HG02759 (cell line): ENCODE measurements around the gene SRGAP2B.
A peak's percentile ranks its signal among the peaks of the same experiment; 100 is the strongest.
"Not testable (repeated sequence)": the region's sequence is repeated elsewhere in the genome, so short reads cannot be mapped to it uniquely, and the experiment has no call there.

Experiments used
- ATAC-seq: cut with Tn5 transposase; IDR thresholded peaks from one replicate; pipeline ENCODE4 v1.9.1; 2021; ENCODE audit warnings: mild to moderate bottlenecking, moderate library complexity; ENCODE audit not compliant: unreplicated experiment

SRGAP2B gene

DNA sequence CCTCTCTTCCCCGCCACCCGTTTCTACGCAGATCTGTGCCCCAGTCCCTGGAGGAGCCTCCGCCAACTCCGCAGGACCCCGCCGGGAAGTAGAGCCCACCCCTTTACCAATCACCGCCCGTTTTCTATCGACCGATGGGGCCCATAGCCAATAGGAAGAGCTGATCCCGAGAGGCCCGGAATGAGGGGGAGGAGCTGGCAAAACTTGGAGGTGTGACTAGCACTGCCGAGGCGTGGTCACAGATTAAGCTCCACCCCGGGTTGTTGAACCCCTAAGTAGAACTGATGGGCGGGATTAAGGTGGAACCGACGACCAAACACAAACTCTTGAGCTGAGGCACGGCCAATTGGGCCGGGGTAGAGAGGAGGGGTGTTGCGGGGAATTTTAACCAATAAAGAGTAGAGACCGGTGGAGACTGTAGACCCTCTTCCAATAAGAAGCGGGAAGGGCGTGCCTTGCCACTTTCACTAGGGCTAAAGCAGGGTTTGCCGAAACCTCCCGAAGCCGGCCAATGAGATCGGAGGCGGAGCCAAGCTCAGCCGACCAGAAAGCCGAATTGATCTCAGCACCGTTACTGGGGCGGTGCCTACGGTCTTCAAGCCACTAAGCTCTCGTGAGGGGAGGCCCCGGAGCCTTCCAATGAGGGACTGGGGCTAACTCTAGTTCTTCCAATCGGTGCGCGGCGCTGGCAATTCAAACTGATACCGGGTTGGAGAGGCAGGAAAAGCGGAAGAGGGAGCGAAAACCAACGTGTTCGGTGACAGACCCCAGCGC is at the start of gene SRGAP2B, which contains the start of gene FAM72D:
SRGAP2B (minus strand) TSS at position 45 of the 774 bp plus-strand sequence. CDS start 2,427 bp downstream, outside the sequence.
FAM72D (plus strand) TSS at position 691 of the 774 bp plus-strand sequence. CDS start 874 bp downstream, outside the sequence.
- ATAC-seq: peak; percentile 82

DNA sequence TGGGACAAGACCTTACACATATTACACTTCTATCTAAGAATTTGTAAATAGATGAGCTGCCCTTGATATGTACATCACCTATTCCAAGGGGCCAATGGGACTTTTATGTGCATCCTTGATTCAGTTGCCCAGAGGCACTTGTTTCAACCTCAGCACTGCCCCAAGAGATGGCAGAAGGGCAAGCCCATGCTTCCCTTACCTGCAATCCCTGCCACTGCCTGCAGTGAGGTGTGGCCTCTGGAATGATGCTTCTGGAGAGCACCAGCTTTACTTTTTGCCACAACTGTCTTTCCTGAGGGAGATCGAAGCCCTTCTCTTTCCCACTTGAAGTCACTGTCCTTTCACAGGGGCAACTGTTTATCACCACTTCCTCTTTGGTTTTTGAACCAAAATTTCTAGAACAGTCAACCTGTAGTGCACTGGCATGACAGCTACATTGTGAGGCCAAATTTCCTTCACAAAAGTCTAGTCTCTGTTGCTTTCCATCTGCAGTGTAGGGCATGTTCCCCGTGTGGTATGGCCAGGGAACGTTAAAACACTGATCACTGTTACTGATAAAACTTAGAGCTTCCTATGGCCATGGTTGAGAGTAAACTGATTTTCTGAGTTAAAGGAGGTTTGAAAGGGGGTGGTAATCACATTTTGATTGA is 49.3 kb upstream of the SRGAP2B start:
- ATAC-seq: not testable (repeated sequence)

GRCh38 chr1:145140549-145140948 is 45.4 kb upstream of the SRGAP2B start:
- not testable (repeated sequence) for ATAC-seq

- ATAC-seq: not testable (repeated sequence)
These were observed 39.3 kb upstream of the SRGAP2B start for GRCh38 chr1:145134476-145134875.

- not testable (repeated sequence) for ATAC-seq
These were observed 33.8 kb upstream of the SRGAP2B start for GRCh38 chr1:145128697-145129469.

DNA sequence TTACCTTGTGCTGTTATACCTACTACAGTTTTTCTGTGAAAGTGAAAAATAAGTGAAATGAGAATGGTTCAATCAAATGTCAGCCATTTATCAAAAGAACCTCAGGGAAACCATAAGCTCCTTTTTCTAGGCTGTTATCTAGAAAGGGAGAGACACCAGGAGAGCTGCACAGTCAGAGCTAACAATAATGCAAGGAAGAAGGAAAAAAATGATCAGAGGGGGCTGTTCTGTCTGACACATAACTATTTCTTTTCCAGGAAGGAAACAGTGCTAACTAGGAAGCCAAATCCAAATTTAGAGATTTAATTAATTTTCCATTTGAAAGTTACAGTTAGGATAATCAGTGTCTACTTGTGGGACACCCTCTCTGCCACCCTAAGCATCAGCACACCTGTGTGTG is 32.0 kb upstream of the SRGAP2B start:
- ATAC-seq: not testable (repeated sequence)

GRCh38 chr1:145125112-145125511 is 30.0 kb upstream of the SRGAP2B start:
- ATAC-seq: not testable (repeated sequence)

GRCh38 chr1:145123992-145124641 is 29.0 kb upstream of the SRGAP2B start:
- ATAC-seq: not testable (repeated sequence)

- ATAC-seq: not testable (repeated sequence)
These were observed 27.9 kb upstream of the SRGAP2B start for GRCh38 chr1:145123062-145123395.

GRCh38 chr1:145122344-145123061 is 27.4 kb upstream of the SRGAP2B start:
- ATAC-seq: not testable (repeated sequence)

GRCh38 chr1:145119842-145120241 is 24.7 kb upstream of the SRGAP2B start:
- ATAC-seq: not testable (repeated sequence)

GRCh38 chr1:145115587-145116493 is 20.7 kb upstream of the SRGAP2B start:
- not testable (repeated sequence) for ATAC-seq

DNA sequence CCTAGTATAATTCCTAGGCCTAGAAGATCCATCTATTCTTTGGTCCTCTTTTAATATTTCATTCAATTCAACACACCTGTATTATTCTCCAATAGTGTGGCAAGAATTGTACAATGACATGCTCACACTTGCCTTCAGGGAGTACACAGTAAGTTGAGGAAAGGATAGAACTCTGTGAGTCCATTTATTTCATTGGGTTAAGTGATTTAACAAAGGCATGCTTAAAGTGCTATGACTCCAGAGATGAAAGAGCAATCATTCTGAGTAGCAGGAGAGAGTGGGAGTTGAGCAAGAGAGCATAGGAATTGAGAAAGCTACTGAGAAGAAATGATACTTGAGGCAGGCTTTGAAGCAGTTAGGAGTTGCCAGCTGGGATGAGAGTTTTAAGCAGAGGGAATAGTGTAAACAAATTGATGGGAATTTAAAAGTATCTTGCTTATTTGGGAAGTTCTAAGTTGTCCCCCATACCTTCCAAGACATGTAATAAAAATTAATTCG is 19.5 kb upstream of the SRGAP2B start:
- ATAC-seq: not testable (repeated sequence)

DNA sequence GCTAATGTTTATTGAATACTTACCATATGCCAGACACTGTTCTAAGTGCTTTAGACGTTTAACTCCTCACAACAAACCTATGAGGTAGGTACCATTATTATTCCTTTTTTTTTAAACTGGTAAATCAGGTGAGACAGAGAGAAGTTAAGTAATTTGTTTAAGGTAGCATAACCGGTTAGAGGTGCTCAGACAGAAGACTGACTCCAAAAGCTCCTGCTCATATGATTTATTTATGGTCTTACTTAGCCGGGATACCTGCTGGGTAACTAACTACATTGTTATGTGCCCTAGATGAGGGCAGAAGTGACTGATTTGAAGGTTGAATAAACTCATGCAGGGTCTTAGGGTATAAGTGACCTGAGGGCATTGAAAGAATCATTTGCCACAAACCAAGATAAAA is 17.6 kb upstream of the SRGAP2B start:
- ATAC-seq: not testable (repeated sequence)

DNA sequence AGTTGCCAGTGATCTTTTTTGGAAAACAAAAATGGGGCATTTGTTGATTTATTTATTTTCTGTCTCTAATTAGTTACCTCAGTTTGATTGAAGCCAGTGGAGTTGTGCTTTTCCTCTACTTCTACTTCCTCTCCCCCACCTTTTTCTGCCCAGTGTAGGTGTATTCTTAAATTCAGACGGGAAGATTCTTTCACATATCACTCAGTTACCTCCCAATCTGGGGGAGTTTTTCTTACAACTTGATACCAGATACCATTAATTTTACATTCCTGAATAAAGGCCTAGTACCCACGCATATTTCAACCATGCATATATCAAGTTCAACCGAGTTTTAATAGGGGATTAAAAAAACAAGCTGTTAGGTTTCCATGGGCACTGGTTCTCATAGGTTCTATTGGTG is 16.5 kb upstream of the SRGAP2B start:
- ATAC-seq: not testable (repeated sequence)

- ATAC-seq: not testable (repeated sequence)
These were observed 8.2 kb upstream of the SRGAP2B start for GRCh38 chr1:145103294-145103693.

DNA sequence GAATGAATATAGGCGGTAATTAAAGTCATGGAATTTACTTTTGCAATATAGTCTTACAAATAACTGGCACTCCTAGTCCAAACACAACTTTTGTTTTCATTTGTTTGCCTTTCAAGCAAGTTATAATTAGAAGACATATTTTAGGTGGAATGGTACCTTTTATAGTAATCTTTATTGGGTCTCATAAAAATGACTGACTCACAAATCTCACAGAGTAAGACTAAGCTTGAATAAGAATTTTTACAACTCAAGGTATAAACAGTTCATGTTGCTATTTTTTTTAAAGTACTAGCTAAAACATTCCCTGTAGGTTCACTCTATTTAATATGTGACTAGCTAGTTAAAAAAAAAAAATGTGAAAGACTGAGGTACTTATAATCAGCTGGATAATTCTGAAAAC is 6.6 kb upstream of the SRGAP2B start:
- not testable (repeated sequence) for ATAC-seq

DNA sequence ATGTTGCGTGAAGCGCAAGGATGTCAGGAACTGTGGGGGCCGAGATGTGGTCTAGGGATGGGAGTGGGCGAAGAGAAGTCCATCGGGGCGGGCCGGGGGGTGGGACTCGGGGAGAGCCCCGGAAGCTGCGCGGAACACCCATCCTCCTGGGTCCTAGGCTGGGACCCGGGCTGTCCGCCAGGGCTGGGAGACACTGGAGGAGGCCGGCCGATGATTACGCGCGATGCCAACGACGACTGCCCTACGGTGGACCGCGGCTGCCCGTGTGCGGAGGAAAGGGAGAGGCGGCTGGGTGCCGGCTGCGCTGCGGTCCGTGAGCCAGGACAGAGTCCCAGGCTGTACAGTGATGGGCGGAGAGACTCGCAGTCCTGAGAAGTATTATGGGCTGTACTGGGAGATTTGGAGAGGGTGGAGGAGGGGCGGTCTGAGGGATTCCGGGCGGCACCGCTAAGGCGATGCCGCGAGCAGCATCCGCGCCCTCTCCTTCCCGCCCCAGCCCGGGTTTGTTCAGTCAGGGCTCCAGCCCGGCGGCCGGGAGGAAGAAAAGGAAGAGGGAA is 395 bp downstream of the SRGAP2B start:
- peak; percentile 7 for ATAC-seq
